ENCODE results near the gene TMEM52B.

The TMEM52B gene

GRCh38 chr12:10178821-10179220, at the start of gene TMEM52B:
Gene TMEM52B (plus strand): TSS chr12:10179032. CDS start chr12:10179575, 543 bp downstream.
- no peak for DNase-seq (ENCODE audit: low read depth)

DNA sequence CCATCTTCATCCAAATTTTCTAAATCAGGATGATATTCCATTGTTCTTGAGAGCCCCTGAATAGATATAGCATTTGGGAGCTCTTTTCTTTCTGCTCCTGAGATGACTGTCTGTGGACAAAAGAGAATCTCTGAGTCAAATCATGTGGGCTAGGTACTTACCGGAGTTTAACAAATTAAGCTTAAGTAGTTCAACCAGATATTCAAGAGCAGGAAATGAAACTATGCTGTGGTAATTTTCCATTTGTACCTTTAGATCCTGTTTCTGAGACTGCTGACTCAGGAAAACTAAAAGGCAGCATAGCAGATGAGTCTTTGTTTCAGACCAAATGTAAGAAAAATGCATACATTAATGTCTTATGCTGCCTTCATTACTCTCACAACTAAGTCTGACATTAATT, 48.8 kb upstream of the TMEM52B start, which contains the start of gene CLEC7A:
TSS of gene CLEC7A (minus strand) at position 158 of the 400 bp plus-strand sequence. CDS start at position 41, 117 bp downstream.
- no peak for DNase-seq (ENCODE audit: low read depth)

GRCh38 chr12:10131111-10131690, 47.6 kb upstream of the TMEM52B start:
- DNase-seq (ENCODE audit: low read depth), result no peak

- no peak for DNase-seq (ENCODE audit: low read depth)
Measured at GRCh38 chr12:10132850-10133370, 45.9 kb upstream of the TMEM52B start.

DNA sequence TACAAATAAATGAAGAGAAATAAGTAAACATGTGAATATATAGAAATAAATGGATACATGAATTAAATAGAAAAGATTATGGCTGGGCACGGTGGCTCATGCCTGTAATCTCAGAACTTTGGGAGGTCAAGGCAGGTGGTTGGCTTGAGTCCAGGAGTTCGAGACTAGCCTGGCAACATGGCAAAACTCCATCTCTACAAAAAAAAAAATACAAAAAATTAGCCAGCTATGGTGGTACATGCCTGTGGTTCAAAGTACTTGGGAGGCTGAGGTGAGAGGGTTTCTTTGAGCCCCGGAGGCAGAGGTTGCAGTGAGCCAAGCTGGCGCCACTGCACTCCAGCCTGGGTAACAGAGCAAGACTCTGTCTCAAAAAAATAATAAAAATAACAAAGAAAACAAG, 43.7 kb upstream of the TMEM52B start:
- DNase-seq (ENCODE audit: low read depth), result no peak

GRCh38 chr12:10136637-10137205, 42.1 kb upstream of the TMEM52B start:
- DNase-seq (ENCODE audit: low read depth), result peak; percentile 35

DNA sequence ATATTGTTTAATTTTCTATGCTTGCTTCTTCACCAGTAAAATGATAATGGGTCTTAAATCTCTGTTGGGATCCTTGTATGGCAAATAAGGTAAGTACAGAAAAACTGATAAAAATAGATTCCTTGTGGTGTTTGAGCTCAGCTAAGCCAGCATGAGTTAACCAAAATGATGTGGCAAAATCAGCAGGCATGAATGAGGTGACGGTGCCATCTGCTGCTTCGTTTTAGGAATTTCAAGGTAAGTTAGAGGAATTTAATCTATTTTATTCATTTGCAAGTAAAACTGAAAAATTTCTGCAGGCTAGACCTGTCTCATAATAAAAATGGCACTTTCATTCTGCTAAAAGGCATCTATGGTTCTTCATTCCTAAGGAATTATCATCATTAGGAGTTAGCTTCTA, 38.8 kb upstream of the TMEM52B start:
- peak; percentile 75 for DNase-seq (ENCODE audit: low read depth)

GRCh38 chr12:10142976-10143589, 35.7 kb upstream of the TMEM52B start:
- peak; percentile 68 for DNase-seq (ENCODE audit: low read depth)

DNA sequence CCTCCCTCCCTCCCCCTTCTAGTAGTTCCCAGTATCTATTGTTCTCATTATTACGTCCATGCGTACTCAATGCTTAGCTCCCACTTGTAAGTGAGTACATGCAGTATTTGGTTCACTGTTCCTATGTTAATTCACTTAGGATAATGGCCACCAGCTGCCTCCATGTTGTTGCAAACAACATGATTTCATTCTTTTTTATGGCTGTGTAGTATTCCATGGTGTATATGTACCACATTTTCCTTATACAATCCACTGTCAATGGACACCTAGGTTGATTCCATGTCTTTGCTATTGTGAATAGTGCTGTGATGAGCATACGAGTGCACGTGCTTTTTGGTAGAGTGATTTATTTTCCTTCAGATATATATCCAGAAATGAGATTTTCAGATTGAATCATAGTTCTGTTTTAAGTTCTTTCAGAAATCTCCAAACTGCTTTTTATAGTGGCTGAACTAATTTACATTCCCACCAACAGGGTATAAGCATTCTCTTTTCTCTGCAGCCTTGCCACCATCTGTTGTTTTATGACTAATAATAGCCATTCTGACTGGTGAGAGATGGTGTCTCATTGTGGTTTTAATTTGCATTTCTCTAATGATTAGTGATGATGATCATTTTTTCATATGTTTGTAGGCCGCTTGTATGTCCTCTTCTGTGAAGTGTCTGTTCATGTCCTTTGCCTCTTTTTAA, 31.0 kb upstream of the TMEM52B start:
- DNase-seq (ENCODE audit: low read depth), result no peak

GRCh38 chr12:10151621-10152020, 27.2 kb upstream of the TMEM52B start:
- peak; percentile 76 for DNase-seq (ENCODE audit: low read depth)

GRCh38 chr12:10153271-10154144, 25.3 kb upstream of the TMEM52B start:
- peak; percentile 81 for DNase-seq (ENCODE audit: low read depth)

DNA sequence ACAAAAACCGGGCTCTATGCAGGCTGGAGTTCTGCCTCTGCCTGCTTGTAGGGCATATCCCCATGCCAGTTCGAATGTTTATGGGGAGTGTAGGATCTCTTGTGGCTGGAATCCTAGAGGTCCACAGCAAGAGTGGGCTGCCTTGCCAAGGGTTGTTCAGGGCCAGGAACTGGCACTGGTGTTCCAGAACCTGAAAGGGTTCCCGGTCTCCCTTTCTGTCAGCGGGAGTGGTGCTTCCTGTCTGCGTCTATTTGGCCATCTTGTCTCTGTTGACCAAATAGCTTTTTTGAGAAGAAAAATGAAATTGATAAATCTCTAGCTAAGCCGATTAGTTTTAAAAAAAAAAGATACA, 24.7 kb upstream of the TMEM52B start:
- DNase-seq (ENCODE audit: low read depth), result no peak

GRCh38 chr12:10155966-10156365, 22.9 kb upstream of the TMEM52B start:
- no peak for DNase-seq (ENCODE audit: low read depth)

GRCh38 chr12:10158406-10158805, 20.4 kb upstream of the TMEM52B start:
- no peak for DNase-seq (ENCODE audit: low read depth)

DNA sequence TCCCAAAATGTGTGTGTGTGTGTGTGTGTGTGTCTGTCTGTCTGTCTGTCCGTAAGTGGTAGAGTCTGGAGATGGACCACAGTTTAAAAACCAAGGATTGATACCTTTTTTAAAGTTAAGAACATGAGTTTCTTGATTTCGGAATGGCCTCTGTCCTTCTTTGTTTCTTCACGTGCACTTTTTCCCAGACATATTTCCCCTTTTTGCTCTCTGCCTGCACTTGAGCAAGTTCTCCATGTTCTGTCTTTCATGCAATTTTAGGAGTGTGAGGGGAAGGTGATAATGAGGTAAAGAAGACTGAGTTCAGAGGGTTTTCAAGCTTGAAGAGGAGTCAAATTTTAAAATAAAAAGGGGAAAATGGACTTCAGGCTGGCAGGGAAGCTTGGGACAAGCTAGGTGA, 19.6 kb upstream of the TMEM52B start:
- no peak for DNase-seq (ENCODE audit: low read depth)

GRCh38 chr12:10160617-10161385, 18.0 kb upstream of the TMEM52B start:
- no peak for DNase-seq (ENCODE audit: low read depth)

DNA sequence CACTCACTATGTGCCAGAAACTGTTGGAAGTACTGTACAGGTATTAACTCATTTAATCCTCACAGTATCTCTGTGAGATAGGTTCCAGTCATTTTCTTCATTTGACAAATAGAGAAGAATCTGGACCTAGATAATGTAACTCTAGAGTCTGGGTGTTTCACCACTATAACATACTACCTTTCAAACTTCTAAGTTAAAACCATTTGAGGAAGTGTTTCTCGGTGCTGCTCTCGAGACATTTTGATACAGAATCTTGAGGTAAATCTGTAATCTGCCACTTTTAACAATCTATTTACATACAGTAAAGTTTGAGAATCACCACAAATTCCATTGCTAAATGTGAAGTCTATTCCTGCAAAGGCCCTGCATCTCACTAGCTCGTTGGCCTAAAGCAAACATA, 15.7 kb upstream of the TMEM52B start:
- DNase-seq (ENCODE audit: low read depth), result no peak

- DNase-seq (ENCODE audit: low read depth), result peak; percentile 78
Measured at GRCh38 chr12:10165421-10165820, 13.4 kb upstream of the TMEM52B start.

- DNase-seq (ENCODE audit: low read depth), result no peak
Measured at GRCh38 chr12:10167599-10167998, 11.2 kb upstream of the TMEM52B start.

DNA sequence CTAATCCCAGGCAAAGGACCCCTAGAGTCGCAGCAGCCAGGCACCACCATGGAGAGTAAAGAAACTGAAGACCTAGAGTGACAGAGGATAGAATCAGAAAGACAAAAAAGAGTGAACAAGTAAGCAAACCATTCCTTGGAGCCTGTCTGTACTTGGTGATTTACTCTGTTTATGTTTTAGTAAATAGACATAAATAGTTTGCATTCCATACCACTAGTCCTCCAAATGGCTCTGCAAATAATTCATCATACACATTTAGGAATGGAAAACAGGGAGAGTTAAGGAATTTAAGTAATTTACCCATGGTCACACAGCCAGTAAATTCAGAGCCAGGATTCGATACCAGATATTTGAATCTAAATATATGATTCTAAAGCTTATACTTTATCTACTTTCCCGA, 9.7 kb upstream of the TMEM52B start:
- DNase-seq (ENCODE audit: low read depth), result peak; percentile 84

- peak; percentile 82 for DNase-seq (ENCODE audit: low read depth)
Measured at GRCh38 chr12:10170216-10170615, 8.6 kb upstream of the TMEM52B start.
